SK-N-SH treated with all-trans-retinoic acid at 6 μM for 48 hours (cell line): Measurements from ENCODE around the gene KCNMA1.

Source experiments
- ATAC-seq: fragments of 200-7000 bp; cut with Tn5 transposase; 3 replicates; pipeline ENCODE4 v1.9.1; 2020; ENCODE audit warnings: mild to moderate bottlenecking, moderate library complexity
- ARNTL ChIP-seq: fragments of 450-650 bp; formaldehyde crosslinking; IDR thresholded peaks from 2 replicates; pipeline ENCODE4 v1.5.0; 2020; ENCODE audit warnings: low read depth, mild to moderate bottlenecking, moderate library complexity, borderline replicate concordance
- BACH2 ChIP-seq: fragments of 250-450 bp; sonication (Bioruptor Pico); IDR thresholded peaks from 2 replicates; pipeline ENCODE4 v1.9.0; 2021; ENCODE audit warnings: mild to moderate bottlenecking, borderline replicate concordance
- CREB5 ChIP-seq: fragments of 250-450 bp; sonication (Bioruptor Pico); IDR thresholded peaks from 2 replicates; pipeline ENCODE4 v1.5.1; 2020; ENCODE audit warnings: low read depth, mild to moderate bottlenecking, moderate library complexity
- CSDC2 ChIP-seq: fragments of 250-450 bp; sonication (Bioruptor Pico); IDR thresholded peaks from 2 replicates; pipeline ENCODE4 v1.5.0; 2020; ENCODE audit warnings: mild to moderate bottlenecking, moderate library complexity
- CSRNP3 ChIP-seq: fragments of 250-450 bp; sonication (Bioruptor Pico); IDR thresholded peaks from 2 replicates; pipeline ENCODE4 v1.5.1; 2021; ENCODE audit warnings: mild to moderate bottlenecking, moderate library complexity
- ESRRG ChIP-seq: fragments of 250-450 bp; sonication (Bioruptor Pico); IDR thresholded peaks from 2 replicates; pipeline ENCODE4 v1.6.1; 2021; ENCODE audit warnings: mild to moderate bottlenecking
- GLIS3 ChIP-seq: fragments of 250-450 bp; sonication (Bioruptor Pico); IDR thresholded peaks from 2 replicates; pipeline ENCODE4 v1.5.0; 2020; ENCODE audit warnings: mild to moderate bottlenecking, moderate library complexity
- ISL1 ChIP-seq: fragments of 250-450 bp; sonication (Bioruptor Pico); IDR thresholded peaks from 2 replicates; pipeline ENCODE4 v2.1.2; 2022; ENCODE audit warnings: mild to moderate bottlenecking, moderate library complexity
- PATZ1 ChIP-seq: fragments of 250-450 bp; sonication (Bioruptor Pico); IDR thresholded peaks from 2 replicates; pipeline ENCODE4 v1.8.0; 2020; ENCODE audit warnings: mild to moderate bottlenecking, moderate library complexity, borderline replicate concordance
- POU6F1 ChIP-seq: fragments of 250-450 bp; sonication (Bioruptor Pico); IDR thresholded peaks from 2 replicates; pipeline ENCODE4 v1.8.0; 2021; ENCODE audit warnings: low read depth, mild to moderate bottlenecking, moderate library complexity, borderline replicate concordance
- PPARA ChIP-seq: fragments of 250-450 bp; sonication (Bioruptor Pico); IDR thresholded peaks from 2 replicates; pipeline ENCODE4 v1.5.0; 2020; ENCODE audit warnings: mild to moderate bottlenecking, borderline replicate concordance
- RARB ChIP-seq: fragments of 250-450 bp; sonication (Bioruptor Pico); IDR thresholded peaks from 2 replicates; pipeline ENCODE4 v1.8.0; 2021; ENCODE audit warnings: mild to moderate bottlenecking, moderate library complexity
- SNAI2 ChIP-seq: fragments of 250-450 bp; sonication (Bioruptor Pico); IDR thresholded peaks from 2 replicates; pipeline ENCODE4 v1.5.0; 2020; ENCODE audit warnings: mild to moderate bottlenecking, moderate library complexity
- TCF4 ChIP-seq: fragments of 250-450 bp; sonication (Bioruptor Pico); IDR thresholded peaks from 2 replicates; pipeline ENCODE4 v1.8.0; 2021; ENCODE audit warnings: mild to moderate bottlenecking, moderate library complexity, borderline replicate concordance
- TOX ChIP-seq: fragments of 250-450 bp; sonication (Bioruptor Pico); IDR thresholded peaks from 2 replicates; pipeline ENCODE4 v1.8.0; 2021; ENCODE audit warnings: mild to moderate bottlenecking, moderate library complexity, borderline replicate concordance
- TSHZ2 ChIP-seq: fragments of 250-450 bp; sonication (Bioruptor Pico); IDR thresholded peaks from 2 replicates; pipeline ENCODE4 v1.5.0; 2020; ENCODE audit warnings: mild to moderate bottlenecking, moderate library complexity
- ZC3H10 ChIP-seq: fragments of 250-450 bp; sonication (Bioruptor Pico); IDR thresholded peaks from 2 replicates; pipeline ENCODE4 v1.5.1; 2021; ENCODE audit warnings: mild to moderate bottlenecking, moderate library complexity
- ZFP3 ChIP-seq: fragments of 250-450 bp; sonication (Bioruptor Pico); IDR thresholded peaks from 2 replicates; pipeline ENCODE4 v1.5.0; 2020; ENCODE audit warnings: mild to moderate bottlenecking, moderate library complexity
- ZFP30 ChIP-seq: fragments of 450-650 bp; formaldehyde crosslinking; IDR thresholded peaks from 2 replicates; pipeline ENCODE4 v1.5.0; 2022; ENCODE audit warnings: mild to moderate bottlenecking, moderate library complexity
- ZNF565 ChIP-seq: fragments of 450-650 bp; formaldehyde crosslinking; conservative IDR thresholded peaks from 2 replicates; pipeline ENCODE4 v1.5.0; 2020; ENCODE audit warnings: low read depth, mild to moderate bottlenecking, moderate library complexity
- ZNF8 ChIP-seq: fragments of 450-650 bp; formaldehyde crosslinking; IDR thresholded peaks from 2 replicates; pipeline ENCODE4 v1.5.0; 2020; ENCODE audit warnings: mild to moderate bottlenecking, moderate library complexity

Gene KCNMA1

GRCh38 chr10:77087366-77087765, 550.2 kb downstream of the KCNMA1 start:
- no peak for ATAC-seq
- TF ChIP-seq ZC3H10 (CRISPR knock-in tag) (no peak), PPARA (no peak), ZFP30 (no peak), ZFP3 (CRISPR knock-in tag) (no peak), CSDC2 (CRISPR knock-in tag) (no peak), CSRNP3 (CRISPR knock-in tag) (no peak), TSHZ2 (CRISPR knock-in tag) (no peak), PATZ1 (no peak), ZNF8 (CRISPR knock-in tag) (no peak), CREB5 (no peak), ESRRG (CRISPR knock-in tag) (no peak), TOX (no peak), SNAI2 (CRISPR knock-in tag) (no peak), RARB (no peak), TCF4 (CRISPR knock-in tag) (no peak)

GRCh38 chr10:77086081-77086480, 551.5 kb downstream of the KCNMA1 start:
- TF ChIP-seq POU6F1 (CRISPR knock-in tag) (no peak), PATZ1 (no peak), PPARA (no peak), RARB (no peak), ZNF8 (CRISPR knock-in tag) (no peak), ZNF565 (no peak), ESRRG (CRISPR knock-in tag) (no peak), CSDC2 (CRISPR knock-in tag) (no peak), ISL1 (CRISPR knock-in tag) (no peak), TOX (no peak), ARNTL (CRISPR knock-in tag) (no peak), ZC3H10 (CRISPR knock-in tag) (no peak), TCF4 (CRISPR knock-in tag) (no peak), ZFP3 (CRISPR knock-in tag) (no peak), TSHZ2 (CRISPR knock-in tag) (no peak), BACH2 (CRISPR knock-in tag) (no peak), ZFP30 (no peak), CSRNP3 (CRISPR knock-in tag) (no peak), GLIS3 (CRISPR knock-in tag) (no peak)
- no peak for ATAC-seq
